ENCODE measurements around the gene P2RX3.

DNA sequence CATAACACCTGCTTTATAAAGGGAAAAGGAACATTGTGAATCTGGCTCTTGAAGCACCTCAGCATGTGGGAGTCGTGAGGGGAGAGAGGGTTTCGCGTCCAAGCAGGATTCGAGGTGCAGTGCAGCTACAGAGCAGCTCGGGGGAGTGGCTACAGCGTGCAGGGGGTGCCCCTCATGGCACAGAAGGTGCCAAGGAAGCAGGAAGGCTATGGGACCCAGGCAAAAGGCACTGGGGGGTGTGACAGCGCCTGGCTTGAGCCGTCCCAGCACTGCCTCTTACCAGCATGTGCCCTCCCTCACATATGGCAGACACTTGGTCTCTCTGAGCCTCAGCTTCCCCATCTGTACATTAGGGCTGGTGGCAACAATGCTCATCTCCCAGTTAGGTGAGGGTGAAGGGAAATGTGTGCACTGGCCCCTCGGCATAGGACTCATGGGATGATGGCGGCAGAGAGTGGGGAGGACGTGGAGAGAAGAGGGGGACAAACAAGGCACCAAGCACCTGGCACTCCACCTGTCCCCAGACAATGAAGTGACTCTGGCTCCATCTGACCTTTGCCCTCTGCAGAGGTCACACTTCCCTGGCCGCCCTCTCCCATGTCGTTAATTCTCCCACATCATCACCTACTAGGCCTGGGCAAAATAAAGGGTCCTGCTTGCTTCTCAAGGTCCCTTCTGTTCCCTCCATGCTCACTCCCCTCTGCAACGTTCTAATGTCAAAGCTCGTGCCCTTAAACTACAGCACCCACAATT, 23.8 kb upstream of the P2RX3 start:
- TF ChIP-seq CTCF (IDR thresholded peaks at IDR 0.05; ENCODE audit: borderline replicate concordance, extremely low read depth, low read length, poor library complexity, severe bottlenecking) (no peak), EZH2 (IDR thresholded peaks at IDR 0.05; ENCODE audit: borderline replicate concordance, low read depth, low read length, severe bottlenecking) (no peak)
